Neural cell (in vitro differentiated cells): ENCODE results near the gene FGF21. TPM values are rescaled to one million over a fixed set of nuclear protein-coding genes. Genes with fewer than 3 reads are reported as not detected.
"Not testable (repeated sequence)": the region's sequence is repeated elsewhere in the genome, so short reads cannot be mapped to it uniquely, and the experiment has no call there.

Experiments used
- H2AFZ ChIP-seq: fragments of 200-600, 300-800 bp; sonication (generic), shearing (Covaris generic); 2 replicates; pipeline ENCODE4 v1.6.0; 2014; ENCODE audit warnings: low read depth, mild to moderate bottlenecking, antibody characterized with exemption, low read length, moderate library complexity
- H3F3A ChIP-seq: fragments of 200-600 bp; shearing (Covaris generic); 2 replicates; pipeline ENCODE4 v1.6.1; 2016; ENCODE audit warnings: mild to moderate bottlenecking, moderate library complexity, mixed read lengths, antibody characterized with exemption, low read length; ENCODE audit not compliant: insufficient read depth, poor library complexity, severe bottlenecking
- H3K27ac ChIP-seq: fragments of 200-600, 300-800 bp; sonication (generic), shearing (Covaris generic); 2 replicates; pipeline ENCODE4 v1.5.1; 2014; ENCODE audit warnings: mild to moderate bottlenecking, low read length, moderate library complexity
- H3K27me3 ChIP-seq: fragments of 300-800, 200-600 bp; sonication (generic), shearing (Covaris generic); 2 replicates; pipeline ENCODE4 v1.6.0; 2014; ENCODE audit warnings: mild to moderate bottlenecking, low read depth, low read length, moderate library complexity; ENCODE audit not compliant: insufficient read depth
- H3K36me3 ChIP-seq: fragments of 300-800, 200-600 bp; sonication (generic), shearing (Covaris generic); 2 replicates; pipeline ENCODE4 v1.5.1; 2014; ENCODE audit warnings: mild to moderate bottlenecking, antibody characterized with exemption, low read length, moderate library complexity; ENCODE audit not compliant: insufficient read depth
- H3K4me2 ChIP-seq: fragments of 300-800, 200-600 bp; sonication (generic), shearing (Covaris generic); 2 replicates; pipeline ENCODE4 v1.6.0; 2014; ENCODE audit warnings: mild to moderate bottlenecking, low read length
- H3K4me3 ChIP-seq: fragments of 300-800, 200-600 bp; sonication (generic), shearing (Covaris generic); 2 replicates; pipeline ENCODE4 v1.5.1; 2014; ENCODE audit warnings: mild to moderate bottlenecking, low read length, moderate library complexity
- H3K79me2 ChIP-seq: fragments of 200-600 bp; shearing (Covaris generic); replicated peaks from 2 replicates; pipeline ENCODE4 v1.6.0; 2014; ENCODE audit warnings: mild to moderate bottlenecking, low read length, moderate library complexity; ENCODE audit not compliant: insufficient read depth
- H3K9ac ChIP-seq: fragments of 300-800, 200-600 bp; sonication (generic), shearing (Covaris generic); 2 replicates; pipeline ENCODE4 v1.6.1; 2016; ENCODE audit warnings: mild to moderate bottlenecking, low read length, mixed read lengths
- H3K9me2 ChIP-seq: fragments of 200-600 bp; shearing (Covaris generic); 2 replicates; pipeline ENCODE4 v1.6.1; 2016; ENCODE audit warnings: mild to moderate bottlenecking, low read length, mixed read lengths; ENCODE audit not compliant: insufficient read depth
- H3K9me3 ChIP-seq: fragments of 200-600, 300-800 bp; sonication (generic), shearing (Covaris generic); 2 replicates; pipeline ENCODE4 v1.6.1; 2016; ENCODE audit warnings: mild to moderate bottlenecking, mixed run types, low read length, moderate library complexity, mixed read lengths
- H4K20me1 ChIP-seq: fragments of 200-600 bp; shearing (Covaris generic); 2 replicates; pipeline ENCODE4 v1.6.1; 2016; ENCODE audit warnings: mild to moderate bottlenecking, mixed run types; ENCODE audit not compliant: insufficient read depth
- CTCF ChIP-seq: fragments of 450-650 bp; IDR thresholded peaks from 2 replicates; pipeline ENCODE4 v1.5.1; 2014; ENCODE audit warnings: antibody characterized with exemption, mild to moderate bottlenecking, moderate library complexity; ENCODE audit not compliant: poor library complexity, severe bottlenecking
- EP300 ChIP-seq: fragments of 450-650 bp; conservative IDR thresholded peaks from 2 replicates; pipeline ENCODE4 v1.6.1; 2014; ENCODE audit warnings: antibody characterized with exemption, mild to moderate bottlenecking, moderate library complexity; ENCODE audit not compliant: poor library complexity, severe bottlenecking
- EZH2 ChIP-seq: fragments of 200-600, 300-800 bp; shearing (Covaris generic), sonication (generic); IDR thresholded peaks from 2 replicates; pipeline ENCODE4 v1.6.1; 2014; ENCODE audit warnings: antibody characterized with exemption, low read length, borderline replicate concordance, mild to moderate bottlenecking; ENCODE audit not compliant: insufficient read depth, poor library complexity, severe bottlenecking
- MXI1 ChIP-seq: fragments of 450-650 bp; conservative IDR thresholded peaks from 2 replicates; pipeline ENCODE4 v1.6.1; 2014; ENCODE audit warnings: antibody characterized with exemption, mild to moderate bottlenecking; ENCODE audit not compliant: poor library complexity, severe bottlenecking
- POLR2AphosphoS5 ChIP-seq: IDR thresholded peaks from 2 replicates; pipeline ENCODE4 v1.6.1; 2012
- RAD21 ChIP-seq: fragments of 450-650 bp; conservative IDR thresholded peaks from 2 replicates; pipeline ENCODE4 v1.6.1; 2014; ENCODE audit warnings: antibody characterized with exemption, mild to moderate bottlenecking, moderate library complexity
- REST ChIP-seq: IDR thresholded peaks from 2 replicates; pipeline ENCODE4 v1.6.1; 2012; ENCODE audit warnings: borderline replicate concordance
- SMC3 ChIP-seq: fragments of 450-650 bp; conservative IDR thresholded peaks from 2 replicates; pipeline ENCODE4 v1.6.1; 2014; ENCODE audit warnings: antibody characterized with exemption, mild to moderate bottlenecking, moderate library complexity; ENCODE audit not compliant: poor library complexity
- TAF1 ChIP-seq: IDR thresholded peaks from 2 replicates; pipeline ENCODE4 v1.6.1; 2012; ENCODE audit warnings: low read depth
- polyA plus RNA-seq: library from polyadenylated mRNA; depleted of rRNA; stranded (reverse); fragments of >200 nt; gene quantifications from 2 replicates; pipeline ENCODE4 v1.2.3, GENCODE V29; 2014

The FGF21 gene
- polyA plus RNA-seq, 1 donor from 2014 or later = not detected

- TF ChIP-seq RAD21 (no peak), EZH2 (no peak), CTCF (no peak), REST (no peak), SMC3 (no peak), POLR2AphosphoS5 (no peak), MXI1 (no peak), TAF1 (no peak), EP300 (no peak)
- H4K20me1 ChIP-seq = no peaks in the 10 kb centered on the region
- H3F3A ChIP-seq = no peaks in the 10 kb centered on the region
- H3K4me3 ChIP-seq = no peak overlapping the region
- H3K9me3 ChIP-seq = no peaks in the 10 kb centered on the region
- H3K27ac ChIP-seq = no peak overlapping the region
- no peaks in the 10 kb centered on the region for H3K27me3 ChIP-seq
- H3K9me2 ChIP-seq = no peaks in the 10 kb centered on the region
- no peak overlapping the region for H3K4me2 ChIP-seq
- no peaks in the 10 kb centered on the region for H3K36me3 ChIP-seq
- no peaks in the 10 kb centered on the region for H3K79me2 ChIP-seq
- no peak overlapping the region for H3K9ac ChIP-seq
- no peak overlapping the region for H2AFZ ChIP-seq
Observed at GRCh38 chr19:48780631-48781391, 25.5 kb downstream of the FGF21 start.

GRCh38 chr19:48784527-48784926, 29.2 kb downstream of the FGF21 start:
- Histone ChIP-seq H3K9me2 (no peaks in the 10 kb centered on the region), H3F3A (no peaks in the 10 kb centered on the region), H3K36me3 (no peaks in the 10 kb centered on the region), H3K4me2 (no peak overlapping the region), H3K27ac (no peak overlapping the region), H2AFZ (no peak overlapping the region), H4K20me1 (no peaks in the 10 kb centered on the region), H3K9ac (no peak overlapping the region), H3K27me3 (no peaks in the 10 kb centered on the region), H3K4me3 (no peak overlapping the region), H3K9me3 (no peaks in the 10 kb centered on the region), H3K79me2 (no peaks in the 10 kb centered on the region)
- no peak for TF ChIP-seq CTCF
- no peak for TF ChIP-seq POLR2AphosphoS5
- no peak for TF ChIP-seq RAD21
- no peak for TF ChIP-seq TAF1
- TF ChIP-seq EZH2 = no peak
- TF ChIP-seq REST = no peak
- TF ChIP-seq EP300 = no peak
- no peak for TF ChIP-seq MXI1
- no peak for TF ChIP-seq SMC3

GRCh38 chr19:48786422-48786821, 31.1 kb downstream of the FGF21 start:
- not testable (repeated sequence) for H3K4me3 ChIP-seq, H3K9ac ChIP-seq, H3F3A ChIP-seq, H2AFZ ChIP-seq, H3K9me3 ChIP-seq, H4K20me1 ChIP-seq, H3K9me2 ChIP-seq, H3K4me2 ChIP-seq, H3K36me3 ChIP-seq, H3K27ac ChIP-seq, H3K27me3 ChIP-seq, H3K79me2 ChIP-seq
